Gastrocnemius medialis (tissue), 4 donors: Measurements from ENCODE around the gene NIPA2. TPM values are rescaled to one million over a fixed set of nuclear protein-coding genes. Genes with fewer than 3 reads are reported as not detected.

ENCODE experiments used
- ATAC-seq, 2 donors: fragments of 150-250 bp; one replicate each; pipeline ENCODE4 v1.9.1; 2016
- DNase-seq, 2 donors: peaks; one replicate each; pipeline ENCODE4 v3.0.0-alpha.2; 2019
- H3K27ac ChIP-seq, 4 donors: fragments of 200-600 bp; sonication (generic); 1 replicate in 1 of 4; 2 replicates in 3 of 4; pipeline ENCODE4 v1.5.1; 2016 to 2018; ENCODE audit warnings: mild to moderate bottlenecking in 2 of 4, moderate library complexity in 1 of 4
- H3K27me3 ChIP-seq, 3 donors: fragments of 200-600 bp; sonication (generic) in 2 of 3; 1 replicate in 1 of 3; 2 replicates in 2 of 3; pipeline versions ENCODE4 v1.5.1 to v1.6.0; 2016 to 2019; ENCODE audit warnings: mild to moderate bottlenecking in 1 of 3, moderate library complexity in 1 of 3
- H3K36me3 ChIP-seq, 2 donors: fragments of 200-600 bp; sonication (generic) in 1 of 2; one replicate each; pipeline ENCODE4 v1.5.1; 2017 to 2018
- H3K4me1 ChIP-seq, 2 donors: fragments of 200-600 bp; sonication (generic) in 1 of 2; one replicate each; pipeline ENCODE4 v1.5.1; 2016 to 2017; ENCODE audit warnings: mild to moderate bottlenecking in 2 of 2
- H3K4me3 ChIP-seq, 4 donors: fragments of 200-600 bp; sonication (generic) in 3 of 4; 1 replicate in 1 of 4; 2 replicates in 3 of 4; pipeline ENCODE4 v1.5.1; 2016 to 2019; ENCODE audit warnings: mild to moderate bottlenecking in 2 of 4
- H3K9me3 ChIP-seq, 3 donors: fragments of 200-600 bp; sonication (generic) in 2 of 3; 1 replicate in 1 of 3; 2 replicates in 2 of 3; pipeline ENCODE4 v1.5.1; 2016 to 2019
- POLR2A ChIP-seq, 2 donors: fragments of 450-650 bp; IDR thresholded peaks; one replicate each; pipeline ENCODE4 v1.6.1; 2017; ENCODE audit warnings: antibody characterized with exemption in 2 of 2, mild to moderate bottlenecking in 2 of 2, moderate library complexity in 2 of 2
- in situ Hi-C, 4 donors: fragments of 200-750 bp; cut with MboI; loops; one replicate each; pipeline versions ENCODE4 v1.15.0 to v1.8.0; 2017; ENCODE audit warnings: low sequenced_read_pairs in 4 of 4
- intact Hi-C: fragments of 100-400 bp; cut with DNase I; formaldehyde crosslinking; loops from one replicate; pipeline ENCODE4 v1.15.1; 2023; ENCODE audit warnings: low total_unique reads
- total RNA-seq, 4 donors: library from RNA; depleted of rRNA; stranded (reverse); fragments of >200 nt; gene quantifications; one replicate each; pipeline versions ENCODE4 v1.1.0 to v1.2.3, GENCODE V29; 2016
- TF ChIP-seq, protein P1 (sequence below), 5 experiments: fragments of 450-650 bp in 3 of 5; fragments of 200-600 bp in 2 of 5; sonication (generic) in 2 of 5; IDR thresholded peaks in 4 of 5; conservative IDR thresholded peaks in 1 of 5; 1 replicate in 4 of 5; 2 replicates in 1 of 5; pipeline ENCODE4 v1.5.1; 2016 to 2019; ENCODE audit warnings: antibody characterized with exemption in 5 of 5, mild to moderate bottlenecking in 3 of 5, moderate library complexity in 3 of 5

NIPA2 gene
- total RNA-seq, 4 donors from 2014 or later: 27.3 to 43.5 (median 38.6) TPM

DNA sequence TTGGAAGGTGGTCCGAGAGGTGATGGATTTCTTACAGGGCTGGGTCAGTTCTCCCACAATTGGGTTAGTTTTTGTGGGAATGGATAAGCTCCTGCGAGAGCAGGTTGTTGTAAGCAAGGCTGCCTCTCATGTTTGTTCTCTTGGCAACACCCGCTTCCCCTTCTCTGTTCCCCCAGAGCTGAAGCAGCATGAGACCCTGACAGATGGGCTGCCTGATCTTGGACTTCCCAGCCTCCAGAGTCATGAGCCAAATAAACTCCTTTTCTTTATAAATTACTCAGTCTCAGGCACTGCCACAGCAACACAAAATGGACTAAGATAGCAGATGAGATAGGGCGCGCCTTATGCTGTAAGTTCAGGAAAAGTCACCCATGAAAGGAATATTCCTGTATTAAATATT is 38.7 kb downstream of the NIPA2 start:
- Histone ChIP-seq H3K27me3 (no peaks in the 10 kb centered on the region), H3K36me3 (peaks cover 0 to 62% of the 10 kb centered on the region in 2 donors), H3K27ac (no peak overlapping the region), H3K4me1 (no peaks in the 10 kb centered on the region), H3K4me3 (no peak overlapping the region), H3K9me3 (no peaks in the 10 kb centered on the region)
- intact Hi-C loops: no loop called here
- no peak for DNase-seq
- in situ Hi-C loops: no loop called here
- ATAC-seq: no peak
- no peak for TF ChIP-seq POLR2A (IDR thresholded peaks at IDR 0.05)
- TF ChIP-seq, protein P1, sequence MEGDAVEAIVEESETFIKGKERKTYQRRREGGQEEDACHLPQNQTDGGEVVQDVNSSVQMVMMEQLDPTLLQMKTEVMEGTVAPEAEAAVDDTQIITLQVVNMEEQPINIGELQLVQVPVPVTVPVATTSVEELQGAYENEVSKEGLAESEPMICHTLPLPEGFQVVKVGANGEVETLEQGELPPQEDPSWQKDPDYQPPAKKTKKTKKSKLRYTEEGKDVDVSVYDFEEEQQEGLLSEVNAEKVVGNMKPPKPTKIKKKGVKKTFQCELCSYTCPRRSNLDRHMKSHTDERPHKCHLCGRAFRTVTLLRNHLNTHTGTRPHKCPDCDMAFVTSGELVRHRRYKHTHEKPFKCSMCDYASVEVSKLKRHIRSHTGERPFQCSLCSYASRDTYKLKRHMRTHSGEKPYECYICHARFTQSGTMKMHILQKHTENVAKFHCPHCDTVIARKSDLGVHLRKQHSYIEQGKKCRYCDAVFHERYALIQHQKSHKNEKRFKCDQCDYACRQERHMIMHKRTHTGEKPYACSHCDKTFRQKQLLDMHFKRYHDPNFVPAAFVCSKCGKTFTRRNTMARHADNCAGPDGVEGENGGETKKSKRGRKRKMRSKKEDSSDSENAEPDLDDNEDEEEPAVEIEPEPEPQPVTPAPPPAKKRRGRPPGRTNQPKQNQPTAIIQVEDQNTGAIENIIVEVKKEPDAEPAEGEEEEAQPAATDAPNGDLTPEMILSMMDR (IDR thresholded peaks at IDR 0.05 in 4 of 5, conservative IDR thresholded peaks at IDR 0.05 in 1 of 5): no peak

DNA sequence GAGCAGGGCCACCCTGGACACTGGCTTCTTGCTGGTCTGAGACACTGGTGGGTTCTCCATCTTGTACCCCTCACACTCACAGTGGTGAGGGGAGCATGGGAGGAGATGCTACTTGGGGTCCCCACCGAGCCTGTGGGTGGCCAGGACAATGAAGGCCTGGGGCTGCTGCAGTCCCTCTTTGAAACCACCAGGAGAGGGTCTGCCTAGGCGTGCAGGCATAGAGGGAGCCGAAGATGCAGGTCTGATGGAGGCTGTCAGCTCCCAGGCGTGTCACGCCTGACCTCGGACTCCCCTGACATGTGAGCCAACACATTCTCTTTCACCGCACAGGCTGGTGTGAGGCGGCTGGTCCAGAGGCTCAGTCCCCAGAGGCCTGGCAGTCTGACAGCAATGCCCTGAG is 39.1 kb downstream of the NIPA2 start:
- no peak overlapping the region for H3K4me3 ChIP-seq
- no peak overlapping the region for H3K27ac ChIP-seq
- in situ Hi-C loops: no loop called here
- H3K4me1 ChIP-seq: no peaks in the 10 kb centered on the region
- DNase-seq (no peak), ATAC-seq (no peak)
- TF ChIP-seq POLR2A (IDR thresholded peaks at IDR 0.05): no peak
- TF ChIP-seq, protein P1 (IDR thresholded peaks at IDR 0.05 in 4 of 5, conservative IDR thresholded peaks at IDR 0.05 in 1 of 5): no peak
- H3K9me3 ChIP-seq: no peaks in the 10 kb centered on the region
- intact Hi-C loops: no loop called here
- H3K36me3 ChIP-seq: peaks cover 0 to 64% of the 10 kb centered on the region in 2 donors
- no peaks in the 10 kb centered on the region for H3K27me3 ChIP-seq

DNA sequence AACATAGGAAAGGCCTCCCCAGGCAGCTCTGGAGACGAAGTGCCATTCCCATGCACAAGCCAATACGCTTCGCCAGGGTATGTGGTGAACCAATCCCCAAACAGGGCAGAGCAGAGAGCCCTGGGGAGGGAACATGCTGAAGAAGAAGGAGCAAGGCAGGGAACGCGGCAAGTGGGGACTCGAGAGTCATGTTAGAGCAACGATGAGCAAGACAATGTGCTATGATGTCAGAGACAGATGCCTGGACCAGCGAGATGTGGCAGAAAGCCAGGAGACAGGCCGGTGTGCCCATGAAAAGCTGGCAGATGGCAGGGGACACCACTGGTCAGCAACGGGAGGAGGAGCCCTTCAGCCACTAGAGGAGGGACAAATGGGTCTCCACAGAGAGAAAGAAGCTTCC is 39.6 kb downstream of the NIPA2 start:
- DNase-seq: no peak
- Histone ChIP-seq H3K36me3 (peaks cover 0 to 60% of the 10 kb centered on the region in 2 donors), H3K27ac (no peak overlapping the region), H3K9me3 (no peaks in the 10 kb centered on the region), H3K27me3 (no peaks in the 10 kb centered on the region), H3K4me3 (no peak overlapping the region), H3K4me1 (no peaks in the 10 kb centered on the region)
- TF ChIP-seq, protein P1 (IDR thresholded peaks at IDR 0.05 in 4 of 5, conservative IDR thresholded peaks at IDR 0.05 in 1 of 5): no peak
- TF ChIP-seq POLR2A (IDR thresholded peaks at IDR 0.05): no peak
- intact Hi-C loops (no loop called here), in situ Hi-C loops (no loop called here)
- ATAC-seq: no peak

DNA sequence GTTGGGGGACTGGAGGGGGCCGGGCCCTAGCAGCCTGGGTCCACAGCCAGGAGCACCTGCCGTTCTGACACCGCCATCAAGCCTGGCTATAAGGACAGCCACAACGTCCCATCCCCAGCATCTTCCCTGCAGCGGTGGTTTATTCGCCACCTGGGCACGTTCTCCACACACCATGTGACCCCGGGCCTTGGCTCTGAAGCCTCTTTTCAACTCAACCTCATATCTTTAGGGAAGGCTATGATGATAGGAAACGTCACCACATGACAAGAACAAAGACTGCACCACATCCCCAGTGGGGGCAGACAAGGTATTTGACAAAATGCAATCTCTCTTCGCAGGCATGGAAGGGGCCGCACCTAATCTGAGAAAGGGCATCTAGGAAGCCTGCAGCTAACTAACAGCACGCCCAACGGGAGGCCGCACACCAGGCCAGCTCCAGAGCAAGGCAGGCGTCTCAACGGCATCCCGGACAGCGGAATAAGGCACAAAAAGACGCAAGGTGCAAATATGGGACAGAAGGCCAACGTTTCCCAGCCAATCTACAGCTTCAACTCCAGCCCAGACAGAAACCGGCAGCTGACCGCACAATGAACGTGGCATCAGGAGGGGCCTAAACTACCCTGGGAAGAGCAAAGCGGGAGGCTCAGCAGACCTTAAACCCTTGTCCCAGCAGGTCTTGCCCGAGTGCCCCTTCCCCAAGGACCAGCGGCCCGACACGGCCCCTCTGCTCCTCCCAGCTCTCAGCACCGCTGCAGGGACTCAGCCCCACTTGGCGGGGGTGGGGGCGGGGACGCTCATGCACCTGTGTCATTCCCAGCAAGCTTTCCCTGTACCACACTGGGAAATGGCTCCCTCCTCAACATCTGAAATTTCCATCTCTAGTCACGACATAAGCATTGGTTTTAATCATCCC is 41.9 kb downstream of the NIPA2 start:
- no peaks in the 10 kb centered on the region for H3K27me3 ChIP-seq
- ATAC-seq: no peak
- in situ Hi-C loops (no loop called here), intact Hi-C loops (no loop called here)
- peaks cover 0 to 41% of the 10 kb centered on the region in 2 donors for H3K36me3 ChIP-seq
- H3K9me3 ChIP-seq: no peaks in the 10 kb centered on the region
- DNase-seq: no peak
- H3K4me1 ChIP-seq: no peaks in the 10 kb centered on the region
- H3K4me3 ChIP-seq: no peak overlapping the region
- no peak overlapping the region for H3K27ac ChIP-seq
- no peak for TF ChIP-seq POLR2A (IDR thresholded peaks at IDR 0.05)
- TF ChIP-seq, protein P1 (IDR thresholded peaks at IDR 0.05 in 4 of 5, conservative IDR thresholded peaks at IDR 0.05 in 1 of 5): no peak
